T-helper 2 cell (primary cell): Measurements from ENCODE around the gene VAC14.

ENCODE experiments used
- DNase-seq, 5 experiments: peaks; one replicate each; pipeline versions ENCODE4 v3.0.0 to v3.0.0-alpha.2; 2012 to 2022

Gene VAC14

GRCh38 chr16:70689035-70689969 is 111.7 kb downstream of the VAC14 start:
- no peak for DNase-seq

GRCh38 chr16:70688246-70688742 is 112.7 kb downstream of the VAC14 start:
- DNase-seq: no peak

- DNase-seq: no peak
These were observed 113.2 kb downstream of the VAC14 start for GRCh38 chr16:70687671-70688245.

DNA sequence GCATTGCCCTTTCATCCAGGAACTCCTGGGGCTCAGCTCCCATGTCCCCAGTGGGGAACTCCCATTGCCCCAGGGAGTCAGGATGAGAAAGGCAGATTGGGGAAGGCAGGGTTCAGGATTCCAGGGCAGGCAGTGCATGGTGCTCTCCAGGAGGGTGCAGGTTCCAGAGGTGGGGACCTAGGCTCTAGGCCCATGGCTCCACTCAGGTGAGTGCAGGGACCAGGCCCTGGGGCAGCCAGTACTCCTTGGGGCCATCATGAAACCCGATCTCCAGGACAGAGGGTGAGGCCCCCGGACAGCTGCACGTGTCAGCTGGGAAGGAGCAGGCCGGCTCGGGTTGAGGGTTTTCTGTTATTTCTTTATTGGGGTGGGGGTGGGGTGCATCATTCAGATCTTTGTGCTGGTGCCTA is 113.9 kb downstream of the VAC14 start:
- DNase-seq: no peak

DNA sequence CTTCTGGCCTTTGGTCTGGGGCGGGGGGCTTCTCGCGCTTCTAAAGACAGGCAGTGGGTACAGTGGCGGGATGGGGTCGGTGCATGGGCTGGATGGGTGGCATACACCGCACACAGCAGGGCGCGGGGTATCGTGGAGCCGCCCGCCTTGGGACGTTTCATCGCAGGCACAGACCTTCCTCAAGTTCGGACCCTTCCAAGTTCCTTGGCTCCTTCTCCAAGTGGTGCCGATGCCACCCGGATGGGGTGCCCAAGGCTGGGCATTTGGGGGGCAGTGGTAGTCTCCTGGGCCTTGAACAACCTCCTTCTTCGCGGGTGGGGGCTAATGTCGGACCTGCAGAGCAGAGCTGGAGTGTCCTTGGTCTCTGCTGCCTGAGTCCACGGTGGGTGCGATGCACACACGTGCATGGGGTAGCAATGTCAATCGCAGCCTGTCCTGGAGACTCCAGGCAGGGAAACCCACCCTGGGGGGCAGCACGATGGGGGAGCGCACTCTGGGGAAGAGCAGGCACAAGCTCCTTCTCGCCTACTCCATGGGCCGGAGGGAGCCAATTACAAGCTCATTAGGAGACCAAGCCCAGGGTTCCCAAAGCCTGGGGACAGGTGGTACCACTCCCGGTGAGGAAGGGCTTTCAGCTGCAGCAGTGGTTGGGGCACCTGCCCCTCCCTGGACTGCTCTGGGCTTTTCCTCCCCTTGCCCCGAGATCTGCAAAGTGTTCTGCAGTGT is 114.4 kb downstream of the VAC14 start:
- no peak for DNase-seq

GRCh38 chr16:70685938-70686375 is 115.0 kb downstream of the VAC14 start, which contains the start of gene MTSS2:
MTSS2 (minus strand) TSS chr16:70686053; CDS start chr16:70685791, 262 bp downstream.
- peak in 1 of 5 experiments; percentile 38 for DNase-seq

DNA sequence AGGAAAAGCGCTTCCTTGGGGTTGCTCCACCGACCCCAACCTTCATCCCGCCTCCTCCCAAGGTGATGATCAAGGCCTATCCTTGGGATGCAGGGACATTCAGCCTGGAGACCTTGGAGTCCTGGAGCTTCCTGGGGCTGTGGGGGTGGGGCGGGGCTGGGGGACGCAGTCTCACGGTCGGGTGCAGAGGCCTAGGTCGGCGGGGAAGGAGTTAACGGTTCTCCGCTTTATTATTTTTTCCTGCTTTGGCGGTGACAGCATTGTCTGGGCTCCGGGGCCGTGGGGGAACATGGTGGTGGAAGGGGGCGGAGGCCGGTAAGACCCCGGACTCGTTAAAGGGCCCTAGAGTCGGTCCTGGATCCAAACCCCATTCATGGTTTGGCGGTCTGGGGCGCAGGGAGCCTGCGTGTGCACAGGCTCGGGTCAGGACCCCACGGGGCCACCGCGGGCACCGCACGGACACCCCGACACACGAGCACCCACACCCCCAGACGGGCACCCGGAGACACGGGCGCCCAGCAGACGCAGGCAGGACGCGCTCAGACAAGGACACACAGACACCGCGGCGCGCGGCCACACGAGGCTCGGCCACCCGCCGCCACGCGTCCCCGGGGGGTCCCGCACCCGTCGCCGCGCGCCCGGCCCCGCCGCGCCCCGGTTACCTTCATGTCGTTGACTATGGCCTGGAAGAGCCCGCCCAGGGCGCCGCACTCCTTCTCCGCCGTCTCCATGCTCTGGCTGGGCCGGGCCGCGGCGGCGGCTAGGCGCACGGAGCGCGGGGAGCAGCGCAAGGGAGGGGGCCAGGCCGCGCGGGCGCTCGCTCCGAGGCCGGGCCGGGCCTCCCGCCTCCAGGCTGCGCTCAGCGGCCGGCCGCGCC is 115.7 kb downstream of the VAC14 start:
- DNase-seq: peak in 1 of 5 experiments; percentile 25

GRCh38 chr16:70684146-70685060 is 116.6 kb downstream of the VAC14 start:
- no peak for DNase-seq

DNA sequence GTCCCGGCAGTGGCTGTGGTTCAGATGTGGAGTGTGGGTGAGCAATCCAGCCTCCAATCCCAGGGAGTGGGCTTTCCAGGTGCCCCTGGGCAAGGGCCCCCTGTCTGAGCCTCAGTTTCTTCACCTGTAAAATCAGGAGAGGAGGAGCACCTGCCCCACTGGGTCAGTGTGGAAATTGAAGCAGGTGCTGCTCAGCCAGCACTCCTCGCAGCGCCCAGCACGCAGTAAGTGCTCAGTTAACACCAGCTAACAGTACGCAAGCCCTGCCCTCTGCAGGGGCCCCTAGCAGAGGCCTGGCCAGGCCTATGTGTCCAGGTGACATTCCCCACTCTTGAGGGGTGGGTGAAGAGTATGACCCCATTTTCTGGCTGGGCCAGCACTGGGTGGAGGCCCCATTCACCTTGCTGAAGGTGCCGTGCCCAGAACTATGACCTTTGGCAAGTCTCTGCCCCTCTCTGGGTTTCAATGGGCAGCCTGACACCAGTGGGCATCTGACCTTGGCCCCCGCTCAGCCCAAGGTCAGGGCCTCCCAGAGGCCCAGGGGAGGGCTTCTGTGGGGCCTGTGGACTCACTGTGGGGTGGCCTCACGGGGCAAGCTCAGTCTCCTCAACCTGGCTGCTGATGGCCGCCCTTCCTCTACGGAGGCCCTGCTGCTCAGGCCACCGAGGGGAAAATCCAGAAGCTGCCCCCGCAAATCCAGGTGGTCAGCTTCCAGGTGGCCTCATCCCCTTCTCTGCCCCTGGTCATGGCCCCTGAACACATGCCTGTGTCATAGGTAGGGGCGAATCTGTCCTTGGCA is 117.6 kb downstream of the VAC14 start:
- DNase-seq: no peak

GRCh38 chr16:70682239-70683145 is 118.5 kb downstream of the VAC14 start:
- no peak for DNase-seq

DNA sequence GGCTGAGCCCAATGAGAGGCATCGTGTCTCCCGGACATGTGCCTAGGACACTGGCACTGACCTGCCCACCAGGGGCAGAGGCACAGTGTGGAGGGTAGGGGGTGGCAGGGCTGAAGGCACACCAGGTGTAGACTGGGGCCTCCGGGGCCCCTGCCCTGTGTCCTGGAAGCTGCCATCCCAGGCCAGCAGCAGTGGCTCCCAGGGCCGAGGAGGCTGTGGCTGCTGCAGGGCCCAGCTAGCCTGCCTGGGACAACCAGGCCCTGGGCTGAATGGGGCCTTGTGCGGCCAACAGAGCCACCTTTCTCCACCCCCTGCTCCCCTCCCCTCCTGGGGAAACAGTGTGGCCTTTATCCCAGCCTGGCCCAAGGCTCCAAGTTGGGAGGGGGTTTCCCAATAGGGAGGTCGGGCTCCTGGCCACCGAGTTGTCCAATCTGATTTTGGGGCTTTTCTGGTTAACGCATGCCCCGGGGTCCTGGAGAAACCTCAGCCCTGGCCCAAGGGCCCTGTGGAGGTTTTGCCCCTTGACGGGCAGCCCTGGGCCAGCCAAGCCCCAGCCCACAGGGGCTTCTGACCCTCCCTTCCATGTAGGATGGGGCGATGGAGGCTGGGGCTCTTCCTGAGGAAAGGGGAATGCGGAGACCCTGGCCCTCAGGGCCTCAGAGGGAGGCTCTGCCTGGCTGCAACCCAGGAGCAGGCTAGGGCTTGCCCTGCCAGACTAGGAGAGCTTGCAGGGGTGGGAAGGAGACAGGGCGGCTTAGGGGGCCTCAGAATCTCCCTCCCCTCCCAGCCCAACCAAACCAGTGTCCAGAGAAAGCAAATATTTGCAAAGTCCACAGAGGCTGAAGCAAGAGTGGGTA is 119.3 kb downstream of the VAC14 start:
- DNase-seq: no peak

GRCh38 chr16:70680495-70681381 is 120.2 kb downstream of the VAC14 start:
- DNase-seq: no peak

DNA sequence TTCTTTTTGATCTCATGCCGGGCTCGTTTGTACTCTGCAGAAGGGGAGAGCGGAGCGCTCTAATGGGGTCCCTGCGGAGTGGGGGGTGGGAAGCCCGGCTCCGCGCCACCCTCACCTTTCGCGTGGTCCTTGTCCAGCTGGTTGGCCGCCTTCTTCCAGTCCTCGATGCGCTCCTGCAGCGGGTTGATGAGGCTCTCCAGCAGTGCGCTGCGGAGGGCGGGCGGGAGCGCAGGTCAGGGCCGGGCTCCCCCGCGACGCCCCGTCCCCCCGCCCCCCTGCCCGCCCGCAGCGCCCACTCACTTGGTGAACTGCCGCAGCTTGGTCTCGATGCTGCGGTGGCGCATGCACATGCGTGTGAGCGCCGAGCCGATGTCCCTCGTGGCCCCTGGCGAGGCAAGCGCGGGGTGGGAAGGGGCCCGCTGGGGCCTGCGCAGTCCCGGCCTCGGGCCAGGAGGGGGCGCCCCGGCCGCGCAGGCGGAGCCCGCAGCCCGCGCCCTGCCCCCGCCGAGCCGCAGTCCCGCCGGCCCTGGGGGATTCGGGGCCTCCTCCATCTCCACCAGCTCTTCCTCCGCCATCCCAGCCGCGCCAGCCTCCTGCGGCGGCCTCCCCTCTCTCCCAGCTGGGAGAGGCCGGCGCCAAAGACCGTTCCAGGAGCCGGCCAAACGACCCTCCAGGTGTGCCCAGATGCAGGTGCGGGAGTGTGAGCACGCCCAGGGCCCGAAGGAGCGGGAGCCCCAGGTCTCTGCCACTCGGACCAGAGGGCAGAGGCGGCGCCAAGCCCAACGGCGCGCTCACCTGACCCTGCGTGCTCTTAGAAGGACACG is 121.1 kb downstream of the VAC14 start:
- DNase-seq: no peak

- DNase-seq: peak in 1 of 5 experiments; percentile 30
These were observed 121.9 kb downstream of the VAC14 start for GRCh38 chr16:70678898-70679670.
